Activated CD8-positive, alpha-beta memory T cell treated with anti-CD3 and anti-CD28 coated beads, Interleukin-2, amount 50 U/mL, for 1 hour (primary cell): ENCODE results near the gene PDE4C.

Experiments used
- DNase-seq: peaks from one replicate; pipeline ENCODE4 v3.0.0-alpha.2; 2020; ENCODE audit errors: extremely low read depth

PDE4C gene

DNA sequence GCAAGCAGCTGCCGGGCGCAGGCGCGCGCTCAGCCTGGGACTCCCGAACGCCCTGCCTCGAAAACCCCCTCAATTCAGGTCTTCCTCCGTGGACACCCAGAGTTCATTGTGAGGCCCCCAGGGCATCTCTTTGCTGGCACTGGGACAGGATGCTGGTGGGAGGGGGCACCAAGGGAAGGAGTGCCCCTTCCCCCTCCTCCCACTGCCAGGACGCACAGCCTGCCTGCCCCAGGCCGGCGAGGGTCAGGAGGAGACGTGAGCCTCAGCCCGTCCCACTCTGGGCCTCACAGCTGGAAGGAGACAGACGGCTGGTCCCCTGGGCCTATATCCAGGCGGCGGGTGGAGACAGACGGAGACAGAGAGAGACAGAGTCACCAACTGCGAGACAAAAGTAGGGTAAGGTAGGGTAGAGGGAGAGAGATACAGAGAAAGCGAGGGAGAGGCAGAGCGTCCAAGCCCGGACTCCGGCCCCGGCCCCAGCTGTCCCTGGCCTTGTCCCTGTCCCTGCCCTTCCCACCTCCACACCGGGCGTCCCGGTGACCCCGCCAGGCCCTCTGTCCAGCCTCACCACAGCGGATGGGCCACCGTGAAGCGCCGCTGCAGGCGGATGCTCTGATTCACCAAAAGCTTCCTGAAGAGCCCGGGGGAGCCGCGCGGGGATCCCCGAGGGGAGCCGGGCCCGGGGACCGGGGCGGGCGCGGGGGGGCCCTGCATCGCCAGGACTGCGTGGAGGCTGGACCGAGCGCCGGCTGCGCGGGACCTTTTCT is at the start of gene PDE4C:
TSS of gene PDE4C (minus strand) at position 737 of the 767 bp plus-strand sequence. CDS start at position 714, 23 bp downstream.
- no peak for DNase-seq

- no peak for DNase-seq
Measured at GRCh38 chr19:18274781-18275356, 48.6 kb upstream of the PDE4C start.

DNA sequence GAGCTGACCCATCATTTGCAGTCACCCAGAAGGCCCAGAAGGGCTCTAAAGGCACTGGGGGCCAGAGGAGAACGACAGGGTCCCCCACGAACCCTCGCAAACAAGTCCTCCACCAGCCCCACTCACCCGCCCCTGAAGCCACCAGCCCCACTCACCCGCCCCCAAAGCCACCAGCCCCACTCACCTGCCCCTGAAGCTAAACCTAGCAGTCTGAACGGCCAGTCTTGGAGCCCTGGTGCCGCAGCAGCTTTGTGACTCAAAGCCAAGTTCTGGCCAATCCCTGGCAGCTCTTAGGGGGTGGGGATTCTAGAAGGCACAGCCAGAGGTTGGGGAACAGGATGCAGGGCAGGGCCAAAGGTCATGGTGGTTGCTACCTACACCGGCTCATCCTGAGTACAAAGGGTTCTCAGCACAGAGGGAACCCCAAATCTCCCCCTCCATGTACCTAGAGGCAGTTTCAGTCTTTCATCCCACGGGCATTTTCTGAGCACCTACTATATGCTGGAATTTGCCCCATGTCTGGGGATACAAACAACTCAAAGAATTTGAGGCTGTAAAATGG is 48.1 kb upstream of the PDE4C start, which contains the start of gene IQCN:
TSS of gene IQCN (minus strand) at position 234 of the 562 bp plus-strand sequence. CDS start 4,974 bp downstream, outside the sequence.
- no peak for DNase-seq

DNA sequence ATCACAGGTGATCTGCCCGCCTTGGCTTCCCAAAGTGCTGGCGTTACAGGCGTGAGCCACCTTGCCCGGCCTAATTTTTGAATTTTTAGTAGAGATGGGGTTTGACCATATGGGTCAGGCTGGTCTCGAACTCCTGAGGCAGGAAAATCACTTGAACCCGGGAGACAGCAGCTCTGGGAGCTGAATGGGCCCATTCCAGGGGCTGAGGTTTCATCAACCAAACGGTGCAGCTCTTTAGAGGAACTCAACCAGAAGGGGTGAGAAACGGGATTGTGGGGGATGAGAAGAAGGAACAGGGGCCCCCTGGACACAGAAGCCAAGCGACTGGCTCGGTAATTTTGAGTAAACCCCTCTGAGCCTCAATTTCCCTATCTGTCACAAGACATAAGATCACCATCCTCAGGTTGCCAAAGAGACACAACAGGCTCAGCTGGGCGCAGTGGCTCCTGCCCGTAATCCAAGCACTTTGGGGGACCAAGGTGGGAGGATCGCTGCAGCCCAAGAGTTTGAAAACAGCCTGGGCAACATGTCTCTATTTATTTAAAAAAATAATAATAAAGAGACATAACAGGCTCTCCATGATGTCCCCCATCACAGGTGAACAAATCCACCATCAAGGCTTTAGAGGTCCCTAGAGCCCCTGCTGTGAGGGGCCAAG is 47.5 kb upstream of the PDE4C start:
- DNase-seq = no peak

DNA sequence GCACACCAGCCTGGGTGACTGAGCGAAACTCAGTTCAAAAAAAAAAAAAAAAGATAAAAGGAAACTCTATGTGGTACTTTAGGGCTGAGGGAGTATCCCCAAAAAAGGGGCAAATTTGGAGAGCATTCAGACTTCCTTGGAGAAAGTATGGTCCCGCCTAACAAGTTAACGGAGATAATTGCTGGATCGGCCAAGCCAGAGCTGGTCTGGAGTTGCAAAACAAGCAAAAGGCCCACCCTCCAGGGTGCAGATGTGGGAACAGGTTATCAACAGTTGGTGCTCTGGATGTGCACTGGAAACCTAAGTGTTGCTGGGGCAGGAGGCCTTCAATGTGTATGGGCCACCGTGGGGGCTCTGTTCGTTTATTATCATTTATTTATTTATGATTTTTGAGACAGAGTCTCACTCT is 45.2 kb upstream of the PDE4C start:
- DNase-seq = no peak

GRCh38 chr19:18270326-18270725 is 44.1 kb upstream of the PDE4C start:
- no peak for DNase-seq

- DNase-seq = no peak
Measured at GRCh38 chr19:18269070-18269723, 43.0 kb upstream of the PDE4C start.

GRCh38 chr19:18266771-18267686 is 40.8 kb upstream of the PDE4C start:
- no peak for DNase-seq

GRCh38 chr19:18265582-18265981 is 39.3 kb upstream of the PDE4C start:
- no peak for DNase-seq

DNA sequence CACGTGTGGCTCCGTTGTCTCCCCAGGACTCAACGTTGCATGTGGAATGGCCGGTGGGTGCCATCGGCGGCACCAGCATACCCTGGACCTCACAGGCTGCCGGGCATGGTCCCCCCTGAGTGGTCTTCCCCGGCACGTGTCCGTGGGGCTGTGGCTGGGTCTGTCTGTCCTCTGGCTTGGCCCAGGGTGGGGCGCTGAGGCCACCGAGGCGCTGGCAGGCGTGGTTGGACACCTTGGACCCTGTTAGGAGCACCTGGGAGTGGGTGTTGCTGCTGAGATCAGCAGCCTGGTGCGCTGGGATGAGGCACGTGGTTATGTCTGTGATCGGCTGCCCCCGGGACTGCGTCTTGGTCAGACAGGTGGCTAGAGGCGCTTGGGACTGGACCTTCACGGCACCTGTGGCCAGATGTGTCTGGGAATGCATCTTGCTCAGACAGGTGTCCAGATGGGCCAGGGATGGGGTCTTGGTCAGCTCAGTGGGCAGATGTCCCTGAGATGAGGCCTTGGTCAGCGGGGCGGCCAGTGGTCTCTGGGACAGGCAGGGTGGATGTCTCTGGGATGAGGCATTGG is 38.8 kb upstream of the PDE4C start:
- no peak for DNase-seq

- no peak for DNase-seq
Measured at GRCh38 chr19:18264137-18264854, 38.1 kb upstream of the PDE4C start.

- no peak for DNase-seq
Measured at GRCh38 chr19:18263324-18264136, 37.3 kb upstream of the PDE4C start.

- no peak for DNase-seq
Measured at GRCh38 chr19:18262917-18263316, 36.7 kb upstream of the PDE4C start.

- no peak for DNase-seq
Measured at GRCh38 chr19:18262144-18262543, 35.9 kb upstream of the PDE4C start.

- DNase-seq = no peak
Measured at GRCh38 chr19:18261474-18261873, 35.2 kb upstream of the PDE4C start.

- DNase-seq = no peak
Measured at GRCh38 chr19:18259893-18260292, 33.7 kb upstream of the PDE4C start.

- no peak for DNase-seq
Measured at GRCh38 chr19:18257503-18258470, 31.5 kb upstream of the PDE4C start.
